H1 (cell line): ENCODE results near the gene SLC25A47. TPM values are rescaled to one million over a fixed set of nuclear protein-coding genes. Genes with fewer than 3 reads are reported as not detected.
A peak's percentile ranks its signal among the peaks of the same experiment; 100 is the strongest.

Source experiments
- microRNA counts: library from miRNA; unstranded; fragments of <30 nt; microRNA quantifications from one replicate; lab custom pipeline; 2015
- microRNA-seq, 2 experiments: library from miRNA; unstranded; fragments of <30 nt; microRNA quantifications; one replicate each; pipeline versions ENCODE4 to v1.2.0, GENCODE V29; 2016 to 2020; ENCODE audit warnings: borderline microRNAs expressed in 2 of 2, borderline number of aligned reads in 2 of 2, borderline replicate concordance in 1 of 2
- polyA plus RNA-seq, 7 experiments: library from polyadenylated mRNA; depleted of rRNA in 3 of 7; stranded (reverse) in 5 of 7; unstranded in 2 of 7; fragments of >200 nt in 5 of 7; fragments of 200-250 nt in 2 of 7; gene quantifications; 1 replicate in 5 of 7; 2 replicates in 1 of 7; 4 replicates in 1 of 7; pipeline versions ENCODE4 v1.2.1 to v1.2.3, GENCODE V29; 2011 to 2013; ENCODE audit warnings: missing spikeins in 2 of 7, mixed read lengths in 2 of 7
- small RNA-seq: library from polyadenylated mRNA; stranded (forward); fragments of <200 nt; extraction: miRNeasy Mini kit (QIAGEN cat#:217004); gene quantifications from one replicate; pipeline ENCODE3, GENCODE V24; 2013; ENCODE audit not compliant: insufficient read depth
- total RNA-seq: library from RNA; stranded (reverse); fragmentation: NEBNext Ultra II Directional; extraction: Animal tissue kit (Norgen Biotek cat#: 25700); gene quantifications from 2 replicates; pipeline ENCODE4 v1.2.1, GENCODE V29; 2021

SLC25A47 gene
- total and polyA plus RNA-seq, 2 of the 8 experiments (the other 6 are each of a cell fraction or from before 2014, with no cell fraction given): not detected

MicroRNAs within 50 kb of the gene (microRNA counts, 767-probe panel; counts per million panel counts)
- microRNA hsa-miR-345-5p (lab: Ali Mortazavi, UCI): 879 counts per million, percentile 95 among the panel's probes with 10 or more counts

Small RNA genes lying within 50 kb of the gene (microRNA-seq; reads per million reads assigned to microRNA genes)
- gene MIR345 (37.2 to 77.7 reads per million in 2 experiments), gene MIR6764 (0 reads per million in 2 experiments)

Small RNA genes lying within 50 kb of the gene (small RNA-seq; reads per million reads assigned to genes)
- not detected for gene AL157871.3
- gene MIR345: 1,544 reads per million, percentile 99 among the genes with 10 or more reads in this experiment
- not detected for gene RN7SL523P

Other genes with a start within 250 kb of the SLC25A47 start
- 0.61 and 0.94 TPM in 2 replicates for gene DEGS2, start 163.7 kb upstream of the SLC25A47 start, total RNA-seq
- gene DEGS2, start 163.7 kb upstream of the SLC25A47 start, polyA plus RNA-seq (2011; rRNA removed): 0.60 and 0.82 TPM in 2 replicates
- 106 and 119 TPM in 2 replicates for gene YY1, start 84.2 kb upstream of the SLC25A47 start, total RNA-seq
- 26.4 and 27.0 TPM in 2 replicates for gene YY1, start 84.2 kb upstream of the SLC25A47 start, polyA plus RNA-seq (2011; rRNA removed)
- 135 TPM in 2 replicates for gene SLC25A29, start 16.9 kb upstream of the SLC25A47 start, total RNA-seq
- gene SLC25A29, start 16.9 kb upstream of the SLC25A47 start, polyA plus RNA-seq (2011; rRNA removed): 177 and 264 TPM in 2 replicates
- gene WDR25, start 53.1 kb downstream of the SLC25A47 start, total RNA-seq: 11.0 and 11.2 TPM in 2 replicates
- 16.2 and 22.7 TPM in 2 replicates for gene WDR25, start 53.1 kb downstream of the SLC25A47 start, polyA plus RNA-seq (2011; rRNA removed)